CD4-positive, alpha-beta T cell treated with Interleukin-17A for 1 hour (primary cell): ENCODE measurements around the gene CYP2D6.
A peak's percentile ranks its signal among the peaks of the same experiment; 100 is the strongest.
"Not testable (repeated sequence)": the region's sequence is repeated elsewhere in the genome, so short reads cannot be mapped to it uniquely, and the experiment has no call there.

ENCODE experiments used
- DNase-seq: peaks from one replicate; pipeline ENCODE4 v3.0.0-alpha.2; 2020

The CYP2D6 gene

GRCh38 chr22:42131562-42131961 lies 952 bp upstream of the CYP2D6 start:
- no peak for DNase-seq

GRCh38 chr22:42130182-42130581 lies 428 bp downstream of the CYP2D6 start:
- not testable (repeated sequence) for DNase-seq

- not testable (repeated sequence) for DNase-seq
Observed at GRCh38 chr22:42128776-42129694, 1.6 kb downstream of the CYP2D6 start.

GRCh38 chr22:42128007-42128406 lies 2.6 kb downstream of the CYP2D6 start:
- not testable (repeated sequence) for DNase-seq

GRCh38 chr22:42127606-42128005 lies 3.0 kb downstream of the CYP2D6 start:
- DNase-seq = no peak

- not testable (repeated sequence) for DNase-seq
Observed at GRCh38 chr22:42123529-42123928, 7.1 kb downstream of the CYP2D6 start.

GRCh38 chr22:42120231-42121021 lies 10.2 kb downstream of the CYP2D6 start:
- DNase-seq = peak; percentile 63

- DNase-seq = no peak
Observed at GRCh38 chr22:42116848-42117424, 13.7 kb downstream of the CYP2D6 start.

GRCh38 chr22:42115420-42115830 lies 15.2 kb downstream of the CYP2D6 start:
- not testable (repeated sequence) for DNase-seq

- no peak for DNase-seq
Observed at GRCh38 chr22:42114721-42115120, 15.9 kb downstream of the CYP2D6 start.

- not testable (repeated sequence) for DNase-seq
Observed at GRCh38 chr22:42112793-42113192, 17.8 kb downstream of the CYP2D6 start.

GRCh38 chr22:42111798-42112197 lies 18.8 kb downstream of the CYP2D6 start:
- DNase-seq = no peak

- no peak for DNase-seq
Observed at GRCh38 chr22:42108848-42109247, 21.8 kb downstream of the CYP2D6 start.

- DNase-seq = not testable (repeated sequence)
Observed at GRCh38 chr22:42104332-42104860, 26.2 kb downstream of the CYP2D6 start.

- no peak for DNase-seq
Observed at GRCh38 chr22:42101199-42101598, 29.4 kb downstream of the CYP2D6 start.

GRCh38 chr22:42091455-42091782 lies 39.2 kb downstream of the CYP2D6 start:
- no peak for DNase-seq

- peak; percentile 100 for DNase-seq
Observed at GRCh38 chr22:42090596-42091454, 39.8 kb downstream of the CYP2D6 start, which contains the start of gene NDUFA6. Gene NDUFA6, minus strand, starts transcription at chr22:42090772. Its CDS starts 28 bp downstream, at chr22:42090744.

- DNase-seq = no peak
Observed at GRCh38 chr22:42086051-42086450, 44.6 kb downstream of the CYP2D6 start.

GRCh38 chr22:42084874-42085273 lies 45.7 kb downstream of the CYP2D6 start:
- DNase-seq = no peak

- DNase-seq = no peak
Observed at GRCh38 chr22:42083119-42083518, 47.5 kb downstream of the CYP2D6 start.

- DNase-seq = peak; percentile 44
Observed at GRCh38 chr22:42080287-42080686, 50.3 kb downstream of the CYP2D6 start.
